ENCODE results near the gene CHAC1.

Gene CHAC1

DNA sequence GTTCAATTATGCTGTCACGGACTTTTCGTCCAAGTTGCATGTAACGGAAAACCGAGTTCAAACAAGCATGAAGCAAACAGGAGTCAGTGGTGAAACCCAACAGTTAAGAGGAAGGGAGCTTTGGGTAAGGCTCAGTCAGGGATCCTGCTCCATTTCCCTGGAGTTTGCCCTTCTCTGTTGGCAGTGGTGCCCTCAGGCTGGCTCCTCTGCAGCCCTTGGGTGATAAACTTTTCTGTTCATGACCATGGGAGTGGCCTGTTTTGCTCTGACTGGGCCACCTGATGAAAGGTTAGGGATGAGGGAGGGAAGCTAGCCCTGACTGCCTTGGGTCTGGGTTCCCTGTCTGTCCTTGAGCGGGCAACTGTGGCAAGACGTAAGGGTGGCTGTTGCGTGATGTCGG, 16.1 kb downstream of the CHAC1 start:
- no peak for TF ChIP-seq POLR2AphosphoS5 (IDR thresholded peaks at IDR 0.05; ENCODE audit: low read depth)
- TF ChIP-seq, protein P1, sequence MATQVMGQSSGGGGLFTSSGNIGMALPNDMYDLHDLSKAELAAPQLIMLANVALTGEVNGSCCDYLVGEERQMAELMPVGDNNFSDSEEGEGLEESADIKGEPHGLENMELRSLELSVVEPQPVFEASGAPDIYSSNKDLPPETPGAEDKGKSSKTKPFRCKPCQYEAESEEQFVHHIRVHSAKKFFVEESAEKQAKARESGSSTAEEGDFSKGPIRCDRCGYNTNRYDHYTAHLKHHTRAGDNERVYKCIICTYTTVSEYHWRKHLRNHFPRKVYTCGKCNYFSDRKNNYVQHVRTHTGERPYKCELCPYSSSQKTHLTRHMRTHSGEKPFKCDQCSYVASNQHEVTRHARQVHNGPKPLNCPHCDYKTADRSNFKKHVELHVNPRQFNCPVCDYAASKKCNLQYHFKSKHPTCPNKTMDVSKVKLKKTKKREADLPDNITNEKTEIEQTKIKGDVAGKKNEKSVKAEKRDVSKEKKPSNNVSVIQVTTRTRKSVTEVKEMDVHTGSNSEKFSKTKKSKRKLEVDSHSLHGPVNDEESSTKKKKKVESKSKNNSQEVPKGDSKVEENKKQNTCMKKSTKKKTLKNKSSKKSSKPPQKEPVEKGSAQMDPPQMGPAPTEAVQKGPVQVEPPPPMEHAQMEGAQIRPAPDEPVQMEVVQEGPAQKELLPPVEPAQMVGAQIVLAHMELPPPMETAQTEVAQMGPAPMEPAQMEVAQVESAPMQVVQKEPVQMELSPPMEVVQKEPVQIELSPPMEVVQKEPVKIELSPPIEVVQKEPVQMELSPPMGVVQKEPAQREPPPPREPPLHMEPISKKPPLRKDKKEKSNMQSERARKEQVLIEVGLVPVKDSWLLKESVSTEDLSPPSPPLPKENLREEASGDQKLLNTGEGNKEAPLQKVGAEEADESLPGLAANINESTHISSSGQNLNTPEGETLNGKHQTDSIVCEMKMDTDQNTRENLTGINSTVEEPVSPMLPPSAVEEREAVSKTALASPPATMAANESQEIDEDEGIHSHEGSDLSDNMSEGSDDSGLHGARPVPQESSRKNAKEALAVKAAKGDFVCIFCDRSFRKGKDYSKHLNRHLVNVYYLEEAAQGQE (IDR thresholded peaks at IDR 0.05; ENCODE audit: insufficient replicate concordance, low read depth), result no peak
- TF ChIP-seq GABPA (IDR thresholded peaks at IDR 0.05; ENCODE audit: low read depth), result no peak
- no peak for TF ChIP-seq SPI1 (IDR thresholded peaks at IDR 0.05; ENCODE audit: borderline replicate concordance, low read depth)
- TF ChIP-seq, protein P2, sequence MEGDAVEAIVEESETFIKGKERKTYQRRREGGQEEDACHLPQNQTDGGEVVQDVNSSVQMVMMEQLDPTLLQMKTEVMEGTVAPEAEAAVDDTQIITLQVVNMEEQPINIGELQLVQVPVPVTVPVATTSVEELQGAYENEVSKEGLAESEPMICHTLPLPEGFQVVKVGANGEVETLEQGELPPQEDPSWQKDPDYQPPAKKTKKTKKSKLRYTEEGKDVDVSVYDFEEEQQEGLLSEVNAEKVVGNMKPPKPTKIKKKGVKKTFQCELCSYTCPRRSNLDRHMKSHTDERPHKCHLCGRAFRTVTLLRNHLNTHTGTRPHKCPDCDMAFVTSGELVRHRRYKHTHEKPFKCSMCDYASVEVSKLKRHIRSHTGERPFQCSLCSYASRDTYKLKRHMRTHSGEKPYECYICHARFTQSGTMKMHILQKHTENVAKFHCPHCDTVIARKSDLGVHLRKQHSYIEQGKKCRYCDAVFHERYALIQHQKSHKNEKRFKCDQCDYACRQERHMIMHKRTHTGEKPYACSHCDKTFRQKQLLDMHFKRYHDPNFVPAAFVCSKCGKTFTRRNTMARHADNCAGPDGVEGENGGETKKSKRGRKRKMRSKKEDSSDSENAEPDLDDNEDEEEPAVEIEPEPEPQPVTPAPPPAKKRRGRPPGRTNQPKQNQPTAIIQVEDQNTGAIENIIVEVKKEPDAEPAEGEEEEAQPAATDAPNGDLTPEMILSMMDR (IDR thresholded peaks at IDR 0.05; ENCODE audit: insufficient read depth, low read length), result no peak
- H3K27me3 ChIP-seq (ENCODE audit: insufficient read depth, poor library complexity, severe bottlenecking), result no peaks in the 10 kb centered on the region
- no peak overlapping the region for H3K4me3 ChIP-seq (replicated peaks; ENCODE audit: insufficient read depth, low read length)
- no peak overlapping the region for H3K27ac ChIP-seq (replicated peaks)
- no peak for DNase-seq (ENCODE audit: low read depth in 1 of 2, low spot score in 1 of 2)

DNA sequence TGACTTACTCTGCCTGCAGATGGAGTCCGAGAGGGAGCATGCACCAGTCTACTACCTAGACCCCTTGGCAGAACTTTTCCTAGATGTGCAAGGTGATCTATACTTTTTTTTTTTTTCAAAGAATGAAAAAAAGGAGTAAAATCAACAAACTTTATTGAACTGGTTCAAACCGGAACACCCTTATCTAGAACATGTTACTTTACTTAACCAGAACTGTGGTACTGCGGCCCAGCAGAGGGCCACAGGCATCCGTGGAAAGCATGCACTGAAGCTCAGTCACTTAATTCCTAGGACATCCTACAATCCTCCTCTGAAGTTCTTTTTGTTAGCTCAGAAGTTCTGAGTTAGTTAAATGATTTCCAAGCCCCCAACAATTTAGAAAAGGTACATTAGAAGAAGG, 21.6 kb downstream of the CHAC1 start:
- TF ChIP-seq SPI1 (IDR thresholded peaks at IDR 0.05; ENCODE audit: borderline replicate concordance, low read depth), result no peak
- H3K27ac ChIP-seq (replicated peaks), result no peak overlapping the region
- H3K4me3 ChIP-seq (replicated peaks; ENCODE audit: insufficient read depth, low read length), result no peak overlapping the region
- DNase-seq (ENCODE audit: low read depth in 1 of 2, low spot score in 1 of 2), result no peak
- no peaks in the 10 kb centered on the region for H3K27me3 ChIP-seq (ENCODE audit: insufficient read depth, poor library complexity, severe bottlenecking)

DNA sequence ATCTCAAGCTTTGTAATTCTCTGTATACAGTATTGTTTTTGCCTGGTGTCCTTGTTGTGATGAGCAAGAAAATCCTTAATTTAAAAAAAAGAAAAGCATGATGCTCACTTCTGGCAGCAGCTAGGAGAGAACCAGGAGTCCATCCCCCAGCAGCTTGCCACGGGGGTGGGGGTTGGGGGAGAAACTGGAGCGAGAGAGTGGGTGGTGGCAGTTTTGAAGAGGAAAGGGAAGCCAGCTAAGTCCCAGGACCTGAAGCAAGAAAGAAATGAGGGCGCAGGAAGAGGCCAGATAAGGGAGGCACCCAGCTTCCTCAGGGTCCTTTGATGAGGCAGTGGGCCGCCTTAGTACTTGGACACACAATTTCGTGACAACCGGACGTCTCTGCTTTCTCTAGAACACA, 23.5 kb downstream of the CHAC1 start:
- Histone ChIP-seq H3K27ac (replicated peaks) (no peak overlapping the region), H3K4me3 (replicated peaks; ENCODE audit: insufficient read depth, low read length) (no peak overlapping the region), H3K27me3 (ENCODE audit: insufficient read depth, poor library complexity, severe bottlenecking) (no peaks in the 10 kb centered on the region)
- TF ChIP-seq, protein P2 (IDR thresholded peaks at IDR 0.05; ENCODE audit: insufficient read depth, low read length), result no peak
- TF ChIP-seq SPI1 (IDR thresholded peaks at IDR 0.05; ENCODE audit: borderline replicate concordance, low read depth) (no peak), POLR2AphosphoS5 (IDR thresholded peaks at IDR 0.05; ENCODE audit: low read depth) (no peak), GABPA (IDR thresholded peaks at IDR 0.05; ENCODE audit: low read depth) (no peak)
- TF ChIP-seq, protein P1 (IDR thresholded peaks at IDR 0.05; ENCODE audit: insufficient replicate concordance, low read depth), result no peak
- DNase-seq (ENCODE audit: low read depth in 1 of 2, low spot score in 1 of 2), result no peak

DNA sequence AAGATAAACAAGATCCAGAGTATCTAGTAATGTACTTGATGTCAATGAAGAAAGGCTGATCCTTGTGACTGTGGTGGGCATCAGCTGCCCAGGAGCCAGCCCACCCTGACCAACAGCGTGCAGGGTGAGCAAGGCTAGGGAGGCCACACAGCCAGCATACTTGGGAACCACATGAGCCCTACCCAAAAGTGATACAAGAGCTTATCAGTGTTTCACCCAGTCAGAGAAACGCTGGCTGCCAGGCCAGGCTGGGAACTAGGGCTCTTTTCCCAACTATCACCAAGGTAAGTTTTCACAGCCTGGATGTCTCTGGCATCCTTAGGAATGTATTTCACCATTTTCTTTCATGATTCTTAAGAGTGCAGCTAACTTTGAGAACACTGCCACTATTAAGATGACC, 24.9 kb downstream of the CHAC1 start:
- no peak overlapping the region for H3K27ac ChIP-seq (replicated peaks)
- TF ChIP-seq, protein P1 (IDR thresholded peaks at IDR 0.05; ENCODE audit: insufficient replicate concordance, low read depth), result no peak
- TF ChIP-seq, protein P2 (IDR thresholded peaks at IDR 0.05; ENCODE audit: insufficient read depth, low read length), result no peak
- no peak for TF ChIP-seq GABPA (IDR thresholded peaks at IDR 0.05; ENCODE audit: low read depth)
- no peak for TF ChIP-seq POLR2AphosphoS5 (IDR thresholded peaks at IDR 0.05; ENCODE audit: low read depth)
- TF ChIP-seq SPI1 (IDR thresholded peaks at IDR 0.05; ENCODE audit: borderline replicate concordance, low read depth), result no peak
- no peak overlapping the region for H3K4me3 ChIP-seq (replicated peaks; ENCODE audit: insufficient read depth, low read length)
- no peak for DNase-seq (ENCODE audit: low read depth in 1 of 2, low spot score in 1 of 2)
- H3K27me3 ChIP-seq (ENCODE audit: insufficient read depth, poor library complexity, severe bottlenecking), result no peaks in the 10 kb centered on the region

All from HL-60 (cell line).